GM12891 (cell line): ENCODE data around the gene ATP6V1B1.

Experiments
- DNase-seq: peaks from one replicate; pipeline ENCODE4 v3.0.0; 2011; ENCODE audit warnings: low spot score; ENCODE audit not compliant: insufficient read length
- FAIRE-seq: peaks from 2 replicates; lab custom pipeline; 2011; peaks lifted over from hg19 to GRCh38; lab: Jason Lieb, UNC
- PAX5 ChIP-seq: IDR thresholded peaks from 2 replicates; pipeline ENCODE4 v1.6.1; 2011; ENCODE audit warnings: low read length, moderate library complexity, mild to moderate bottlenecking; ENCODE audit not compliant: insufficient read depth, severe bottlenecking
- POLR2A ChIP-seq: IDR thresholded peaks from 2 replicates; pipeline ENCODE4 v1.6.1; 2011; ENCODE audit warnings: low read depth, low read length, control low read depth
- POLR2AphosphoS5 ChIP-seq: IDR thresholded peaks from 2 replicates; pipeline ENCODE4 v1.6.1; 2011; ENCODE audit warnings: low read depth, low read length, control low read depth
- POU2F2 ChIP-seq: IDR thresholded peaks from 2 replicates; pipeline ENCODE4 v1.6.1; 2011; ENCODE audit warnings: low read depth, mild to moderate bottlenecking, control low read depth, low read length, moderate library complexity
- SPI1 ChIP-seq: IDR thresholded peaks from 2 replicates; pipeline ENCODE4 v1.6.1; 2011; ENCODE audit warnings: low read depth, low read length, control low read depth
- TAF1 ChIP-seq: IDR thresholded peaks from 2 replicates; pipeline ENCODE4 v1.6.1; 2011; ENCODE audit warnings: low read depth, low read length, control low read depth

The ATP6V1B1 gene

DNA sequence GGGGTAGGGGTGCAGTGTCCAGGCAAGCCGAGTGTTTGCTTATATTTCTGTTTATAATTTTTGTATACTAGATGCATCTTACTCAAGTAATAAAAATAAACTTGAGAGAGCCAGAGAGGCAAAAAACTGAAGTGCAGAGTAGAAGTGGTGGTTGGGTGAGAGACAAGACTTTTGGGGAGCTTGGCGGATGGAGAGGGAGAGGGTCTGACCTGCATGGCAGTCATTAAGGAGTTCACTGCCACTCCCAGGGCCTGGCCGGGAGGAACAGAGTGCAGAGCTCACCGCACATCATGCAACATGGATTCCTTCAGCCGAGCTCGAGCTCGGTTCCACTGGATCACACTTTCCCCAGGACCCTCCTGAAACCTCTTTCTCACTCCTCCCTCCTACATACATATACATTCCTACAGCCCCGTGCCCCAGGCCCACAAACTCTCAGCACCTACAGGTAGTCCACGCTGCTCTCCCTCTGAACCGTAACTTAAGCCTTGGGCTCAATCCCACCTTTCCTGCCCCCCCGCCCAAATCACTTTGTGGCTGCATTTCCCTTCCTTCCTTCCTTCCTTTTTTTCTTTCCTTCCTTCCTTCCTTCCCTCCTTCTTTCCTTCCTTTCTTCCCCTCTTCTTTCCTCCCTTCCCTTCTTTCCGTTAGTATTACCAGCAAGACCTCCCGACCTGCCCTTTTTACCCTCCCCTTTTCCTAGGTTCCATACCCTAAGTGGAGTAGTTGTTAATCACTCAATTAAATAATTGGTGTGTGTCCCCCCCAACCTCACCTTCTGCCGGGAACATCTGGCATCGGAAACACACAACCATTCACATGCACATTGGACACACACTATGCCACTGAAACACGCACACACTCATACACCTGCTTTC lies 37.1 kb upstream of the ATP6V1B1 start:
- TF ChIP-seq POLR2AphosphoS5 (no peak), POU2F2 (no peak), TAF1 (no peak), POLR2A (no peak), SPI1 (no peak), PAX5 (no peak)
- no peak for DNase-seq
- no peak for FAIRE-seq

DNA sequence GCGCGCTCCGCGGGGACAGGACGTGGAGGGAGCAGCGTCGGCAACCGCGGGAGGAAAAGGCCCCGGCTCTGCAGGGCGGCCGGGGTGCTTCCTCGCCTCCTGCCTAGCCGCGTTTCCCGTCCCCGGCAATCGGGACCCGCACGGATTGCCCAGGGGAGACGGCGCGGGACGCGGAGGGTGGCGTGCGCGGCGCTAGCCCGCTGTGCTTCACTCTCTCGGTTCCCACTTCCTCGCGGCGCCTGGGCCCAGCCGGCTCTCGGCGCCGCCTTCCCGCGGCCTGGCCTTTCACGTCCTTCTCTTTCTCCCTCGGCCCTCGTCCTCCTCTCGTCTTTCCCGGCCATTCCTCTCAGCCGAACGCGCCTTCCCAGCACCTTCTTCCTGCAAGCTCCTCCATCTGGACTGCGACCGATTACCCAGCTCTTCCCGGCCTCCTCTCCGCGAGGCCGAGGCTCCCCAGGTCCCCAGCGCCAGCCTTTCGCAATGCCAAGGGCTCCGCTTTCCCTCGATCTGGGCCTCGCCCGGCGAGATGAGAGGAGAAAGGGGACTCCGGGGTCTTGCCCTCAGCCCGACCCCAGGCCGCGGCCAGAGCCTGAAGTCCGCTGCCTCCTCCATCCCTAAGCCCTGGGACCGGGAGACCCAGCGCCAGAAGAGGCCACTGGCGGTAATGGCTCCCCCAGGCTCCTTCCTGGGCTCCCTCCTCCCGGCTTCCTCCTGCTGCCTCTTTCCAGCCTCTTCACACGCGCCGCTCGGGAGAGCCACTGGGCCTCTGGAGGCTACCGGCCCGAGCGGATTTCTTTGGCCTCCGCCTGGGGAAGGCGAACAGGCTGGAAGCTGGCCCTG lies 34.3 kb upstream of the ATP6V1B1 start:
- FAIRE-seq (no peak), DNase-seq (no peak)
- no peak for TF ChIP-seq PAX5
- TF ChIP-seq TAF1 = no peak
- TF ChIP-seq POLR2A = no peak
- no peak for TF ChIP-seq POU2F2
- no peak for TF ChIP-seq POLR2AphosphoS5
- no peak for TF ChIP-seq SPI1

DNA sequence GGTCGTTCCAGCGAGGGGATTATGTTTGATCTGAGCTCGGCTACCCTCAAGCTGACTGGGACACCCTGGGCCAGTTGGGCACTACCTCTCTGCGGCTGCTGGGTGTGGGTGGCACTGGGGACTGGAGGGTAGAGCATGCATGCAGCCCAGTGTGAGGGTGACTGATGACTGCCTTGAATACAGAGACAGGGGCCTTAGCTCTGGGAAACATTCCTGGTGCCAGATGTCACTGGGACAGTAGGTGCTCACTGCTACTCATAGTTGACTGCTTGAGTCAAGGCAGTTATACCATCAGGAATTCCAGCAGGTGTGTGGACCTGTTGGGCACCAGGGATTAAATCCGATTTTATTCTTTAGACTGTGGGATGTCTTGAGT lies 33.6 kb upstream of the ATP6V1B1 start:
- FAIRE-seq (no peak), DNase-seq (no peak)
- no peak for TF ChIP-seq POU2F2
- TF ChIP-seq PAX5 = no peak
- no peak for TF ChIP-seq SPI1
- no peak for TF ChIP-seq POLR2AphosphoS5
- TF ChIP-seq POLR2A = no peak
- no peak for TF ChIP-seq TAF1

DNA sequence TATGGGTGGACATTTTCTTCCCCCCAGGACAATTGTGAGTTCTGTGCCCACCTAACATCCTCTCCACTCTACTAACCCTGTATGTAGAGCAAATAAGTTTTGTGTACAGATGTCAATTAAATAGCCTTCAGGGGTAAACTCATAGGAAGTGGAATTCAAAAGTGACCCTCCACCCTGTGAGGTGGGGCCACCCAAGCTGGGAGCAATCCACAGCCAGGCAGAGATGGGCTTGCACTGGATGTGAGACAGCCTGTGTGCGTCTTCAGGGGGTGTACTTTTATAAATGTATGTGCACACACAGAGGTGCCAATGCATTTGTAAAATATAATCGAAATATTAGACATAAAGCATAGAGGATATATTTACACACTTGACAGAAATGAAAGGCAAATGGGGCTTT lies 33.1 kb upstream of the ATP6V1B1 start:
- no peak for FAIRE-seq

DNA sequence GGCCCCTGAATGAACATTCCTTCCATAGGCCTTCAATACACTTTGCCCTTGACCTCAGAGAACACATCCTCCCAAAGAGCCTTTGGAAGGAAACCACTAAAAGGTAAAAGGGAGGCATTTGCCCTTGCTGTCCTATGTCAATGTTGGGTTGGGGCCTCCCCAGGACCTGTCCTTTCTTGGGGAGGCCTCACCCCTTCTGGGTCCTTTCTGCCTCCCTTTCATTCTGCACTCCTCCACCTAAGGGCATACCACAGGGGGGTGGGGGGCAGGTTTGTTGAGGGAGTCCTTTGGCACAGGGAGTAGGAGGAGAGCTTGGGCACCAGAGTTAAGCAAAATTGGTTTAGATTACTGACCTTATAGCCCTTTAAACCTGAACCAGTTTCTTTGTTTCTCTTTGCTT lies 32.5 kb upstream of the ATP6V1B1 start:
- TF ChIP-seq SPI1 (no peak), TAF1 (no peak), PAX5 (no peak), POLR2AphosphoS5 (no peak), POU2F2 (no peak), POLR2A (no peak)
- FAIRE-seq (no peak), DNase-seq (no peak)

More for the DNA sequence above, 33.1 kb upstream of the ATP6V1B1 start:
- TF ChIP-seq PAX5 = no peak
- no peak for TF ChIP-seq TAF1
- no peak for TF ChIP-seq POLR2A
- no peak for DNase-seq

DNA sequence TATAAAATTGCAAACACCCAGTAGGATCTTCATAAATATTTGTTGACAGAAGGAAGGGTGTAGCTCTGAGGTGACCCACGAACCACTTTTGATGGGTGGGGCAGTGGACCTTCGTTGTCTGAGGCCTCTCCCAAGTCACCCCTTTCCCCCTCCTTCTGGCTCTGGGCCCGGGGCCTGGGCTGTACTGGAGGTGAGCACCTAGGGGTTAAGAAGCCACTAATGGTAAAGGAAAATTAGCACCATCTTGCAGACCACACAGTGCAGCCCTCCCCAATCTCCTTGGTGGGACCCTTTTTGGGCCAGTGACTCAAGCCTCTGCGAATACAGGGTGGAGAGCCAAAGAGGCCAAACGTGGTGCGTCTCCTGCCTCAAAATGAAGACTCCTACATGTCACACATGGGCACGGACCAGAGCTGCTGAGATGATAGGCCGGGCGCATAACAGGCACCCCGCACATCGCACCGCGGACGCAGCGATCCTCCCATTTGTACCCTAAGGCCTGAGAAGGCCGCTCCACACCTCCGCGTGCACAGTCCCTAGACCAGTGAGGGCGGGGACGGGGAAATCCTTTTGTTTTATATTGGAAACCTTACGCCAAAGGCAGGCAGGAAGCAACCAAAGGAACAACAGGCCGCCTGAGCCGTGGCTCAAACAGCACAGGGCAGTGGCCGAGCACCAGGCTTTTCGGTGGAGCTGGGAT lies 31.9 kb upstream of the ATP6V1B1 start:
- DNase-seq (no peak), FAIRE-seq (no peak)
- no peak for TF ChIP-seq POU2F2
- TF ChIP-seq POLR2AphosphoS5 = no peak
- TF ChIP-seq POLR2A = no peak
- TF ChIP-seq TAF1 = no peak
- no peak for TF ChIP-seq SPI1
- TF ChIP-seq PAX5 = no peak

DNA sequence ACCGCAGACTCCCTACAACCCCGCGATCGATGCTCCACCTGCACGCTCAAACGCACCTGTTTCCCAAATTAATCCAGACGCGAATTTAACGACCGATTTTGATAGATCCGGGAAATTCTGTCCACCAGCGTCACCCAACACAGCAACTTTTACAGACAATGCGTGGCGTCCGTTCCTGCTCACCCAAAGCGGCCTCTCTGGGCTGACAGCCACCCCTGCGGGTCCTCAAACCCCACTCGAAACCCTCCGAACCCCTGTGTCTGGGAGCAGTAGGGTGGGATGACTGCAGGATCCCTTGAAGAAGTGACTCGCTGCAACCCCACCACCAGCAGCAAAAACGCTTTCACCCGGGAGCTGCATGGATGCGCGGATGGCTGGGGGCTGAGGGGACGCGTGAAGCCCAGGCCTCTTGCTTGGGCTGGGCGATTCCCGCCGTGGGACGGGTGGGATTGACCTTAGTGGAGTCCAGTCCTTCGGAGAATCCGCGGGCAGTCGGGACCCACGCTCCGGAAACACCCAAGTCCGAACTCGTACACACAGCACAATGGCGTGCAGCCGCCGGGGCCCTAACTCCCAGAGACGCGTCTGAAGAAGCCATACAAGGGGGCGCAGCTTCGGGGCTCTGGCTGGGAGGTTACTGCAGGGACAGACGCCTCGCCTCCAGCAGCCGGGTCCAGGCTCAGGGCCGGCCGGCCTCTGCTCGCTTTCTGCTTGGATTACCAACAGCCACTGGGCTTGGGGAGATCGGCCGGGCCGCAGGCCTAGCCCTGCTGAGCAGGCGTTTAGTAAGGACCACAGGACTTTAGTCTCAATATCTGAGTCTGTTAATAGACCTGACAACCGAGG lies 31.1 kb upstream of the ATP6V1B1 start:
- FAIRE-seq (no peak), DNase-seq (no peak)
- TF ChIP-seq POU2F2 (no peak), TAF1 (no peak), POLR2A (no peak), PAX5 (no peak), POLR2AphosphoS5 (no peak), SPI1 (no peak)
